NCI-H460 (cell line): Measurements from ENCODE around the gene PSMG3. TPM values are rescaled to one million over a fixed set of nuclear protein-coding genes. Genes with fewer than 3 reads are reported as not detected.

ENCODE experiments used
- total RNA-seq: library from RNA; depleted of rRNA; stranded (reverse); fragments of >200 nt; shearing (Covaris generic); gene quantifications from 2 replicates; pipeline ENCODE4 v1.2.3, GENCODE V29; 2014; rRNA removed

PSMG3 gene
- total RNA-seq, 1 experiment from 2014 or later = 125 TPM

Other genes starting within 250 kb of the PSMG3 start
- gene MICALL2, start 110.6 kb downstream of the PSMG3 start, total RNA-seq = 3.7 and 9.6 TPM in 2 replicates
- 43.1 and 48.7 TPM in 2 replicates for gene INTS1, start 65.6 kb downstream of the PSMG3 start, total RNA-seq
- gene MAFK, start 39.3 kb downstream of the PSMG3 start, total RNA-seq = 114 and 126 TPM in 2 replicates
- gene TMEM184A, start 13.8 kb downstream of the PSMG3 start, total RNA-seq = 6.4 and 6.7 TPM in 2 replicates
- 1.3 and 1.8 TPM in 2 replicates for gene ELFN1, start 100.2 kb upstream of the PSMG3 start, total RNA-seq